ENCODE results near the gene C1QTNF4.
"Not testable (repeated sequence)": the region's sequence is repeated elsewhere in the genome, so short reads cannot be mapped to it uniquely, and the experiment has no call there.

The C1QTNF4 gene

GRCh38 chr11:47565340-47566148 lies 28.7 kb downstream of the C1QTNF4 start, which contains the start of gene PTPMT1:
Gene PTPMT1, plus strand, starts transcription at chr11:47565599. Its CDS starts 24 bp downstream, at chr11:47565623.
- Histone ChIP-seq H2AFZ (ENCODE audit: low read length) (0 out of 2 replicates have a peak within 1 kb of the TSS, but pooled peaks have one; percentile 45), H3K4me1 (ENCODE audit: insufficient read depth, low read length, severe bottlenecking) (peaks cover 23% of the 10 kb centered on the region), H3K79me2 (ENCODE audit: insufficient read depth, low read length) (peaks cover 21% of the 10 kb centered on the region), H3K4me3 (ENCODE audit: low read depth, low read length, poor library complexity, severe bottlenecking) (peak within 1 kb of the TSS; percentile 87), H3F3A (ENCODE audit: insufficient read depth, low read length) (0 out of 2 replicates have a peak, but pooled peaks cover 5% of the 10 kb centered on the region), H3K9ac (ENCODE audit: low read length) (peak within 1 kb of the TSS; percentile 86), H3K4me2 (ENCODE audit: low read length) (peak within 1 kb of the TSS; percentile 93), H3K9me3 (ENCODE audit: low read length) (no peaks in the 10 kb centered on the region), H4K20me1 (ENCODE audit: insufficient read depth, low read length) (no peaks in the 10 kb centered on the region), H3K36me3 (ENCODE audit: insufficient read depth, low read length) (peaks cover 21% of the 10 kb centered on the region), H3K27ac (ENCODE audit: low read depth, low read length, poor library complexity, severe bottlenecking) (peak within 1 kb of the TSS; percentile 65), H3K27me3 (ENCODE audit: insufficient read depth, low read length) (no peaks in the 10 kb centered on the region), H3K9me2 (ENCODE audit: low read depth, low read length) (no peaks in the 10 kb centered on the region)
- TF ChIP-seq CTCF (IDR thresholded peaks at IDR 0.05; ENCODE audit: low read length), result no peak

DNA sequence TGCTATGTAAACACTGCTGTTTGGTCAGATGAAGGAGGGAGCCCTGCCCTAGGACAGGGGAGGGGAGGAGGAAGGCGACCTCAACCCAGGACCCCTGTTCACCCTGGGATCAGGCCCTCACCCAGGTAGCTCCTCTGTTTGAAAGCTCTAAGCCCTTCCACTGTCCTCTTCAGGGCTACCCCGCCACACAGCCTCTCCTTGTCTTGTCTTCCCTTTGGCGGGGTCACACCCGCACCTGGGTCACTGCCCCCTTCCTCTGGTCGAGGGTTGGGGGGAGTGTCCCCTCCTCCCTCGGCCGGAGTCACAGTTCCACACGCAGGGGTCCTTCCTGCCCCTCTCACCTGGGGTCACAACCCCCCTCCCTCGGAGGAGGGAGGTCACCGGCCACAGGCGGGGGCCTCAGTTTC lies 29.3 kb downstream of the C1QTNF4 start:
- Histone ChIP-seq H4K20me1 (ENCODE audit: insufficient read depth, low read length) (no peaks in the 10 kb centered on the region), H3K9me3 (ENCODE audit: low read length) (no peaks in the 10 kb centered on the region), H2AFZ (ENCODE audit: low read length) (0 out of 2 replicates have a peak overlapping the region, but pooled peaks have one; percentile 45), H3K4me3 (ENCODE audit: low read depth, low read length, poor library complexity, severe bottlenecking) (peak overlapping the region; percentile 87), H3K9ac (ENCODE audit: low read length) (peak overlapping the region; percentile 86), H3K9me2 (ENCODE audit: low read depth, low read length) (no peaks in the 10 kb centered on the region), H3K79me2 (ENCODE audit: insufficient read depth, low read length) (peaks cover 21% of the 10 kb centered on the region), H3K4me2 (ENCODE audit: low read length) (peak overlapping the region; percentile 93), H3K36me3 (ENCODE audit: insufficient read depth, low read length) (peaks cover 15% of the 10 kb centered on the region), H3K4me1 (ENCODE audit: insufficient read depth, low read length, severe bottlenecking) (peaks cover 23% of the 10 kb centered on the region), H3K27me3 (ENCODE audit: insufficient read depth, low read length) (no peaks in the 10 kb centered on the region), H3K27ac (ENCODE audit: low read depth, low read length, poor library complexity, severe bottlenecking) (peak overlapping the region; percentile 65), H3F3A (ENCODE audit: insufficient read depth, low read length) (no peaks in the 10 kb centered on the region)
- TF ChIP-seq CTCF (IDR thresholded peaks at IDR 0.05; ENCODE audit: low read length) (no peak), EZH2 (IDR thresholded peaks at IDR 0.05; ENCODE audit: borderline replicate concordance, low read length) (no peak)

DNA sequence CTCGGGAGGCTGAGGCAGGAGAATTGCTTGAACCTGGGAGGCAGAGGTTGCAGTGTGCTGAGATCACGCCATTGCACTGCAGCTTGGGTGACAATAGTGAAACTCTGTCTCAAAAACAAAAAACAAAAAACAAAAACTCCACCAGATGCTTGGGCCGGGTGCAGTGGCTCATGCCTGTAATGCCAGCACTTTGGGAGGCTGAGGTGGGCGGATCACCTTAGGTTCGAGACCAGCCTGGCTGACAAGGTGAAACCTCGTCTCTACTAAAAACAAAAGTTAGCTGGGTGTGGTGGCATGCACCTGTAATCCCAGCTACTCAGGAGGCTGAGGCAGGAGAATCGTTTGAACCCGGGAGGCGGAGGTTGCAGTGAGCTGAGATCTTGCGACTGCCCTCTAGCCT lies 29.8 kb downstream of the C1QTNF4 start:
- Histone ChIP-seq H3K79me2 (ENCODE audit: insufficient read depth, low read length) (peaks cover 21% of the 10 kb centered on the region), H3K4me1 (ENCODE audit: insufficient read depth, low read length, severe bottlenecking) (peaks cover 23% of the 10 kb centered on the region), H3K4me3 (ENCODE audit: low read depth, low read length, poor library complexity, severe bottlenecking) (peak overlapping the region; percentile 87), H3K4me2 (ENCODE audit: low read length) (peak overlapping the region; percentile 93), H3K9ac (ENCODE audit: low read length) (peak overlapping the region; percentile 86)
- H3K27ac ChIP-seq (ENCODE audit: low read depth, low read length, poor library complexity, severe bottlenecking); H4K20me1 ChIP-seq (ENCODE audit: insufficient read depth, low read length); H3K27me3 ChIP-seq (ENCODE audit: insufficient read depth, low read length); H3K9me3 ChIP-seq (ENCODE audit: low read length); H3F3A ChIP-seq (ENCODE audit: insufficient read depth, low read length); H2AFZ ChIP-seq (ENCODE audit: low read length); H3K9me2 ChIP-seq (ENCODE audit: low read depth, low read length); H3K36me3 ChIP-seq (ENCODE audit: insufficient read depth, low read length): not testable (repeated sequence)

GRCh38 chr11:47562393-47562792 lies 31.8 kb downstream of the C1QTNF4 start:
- not testable (repeated sequence) for H3K4me2 ChIP-seq (ENCODE audit: low read length); H3F3A ChIP-seq (ENCODE audit: insufficient read depth, low read length)
- H3K79me2 ChIP-seq (ENCODE audit: insufficient read depth, low read length), result peaks cover 21% of the 10 kb centered on the region

More at GRCh38 chr11:47562393-47562792, 31.8 kb downstream of the C1QTNF4 start:
- not testable (repeated sequence) for H3K9me2 ChIP-seq (ENCODE audit: low read depth, low read length); H3K9ac ChIP-seq (ENCODE audit: low read length); H3K9me3 ChIP-seq (ENCODE audit: low read length); H4K20me1 ChIP-seq (ENCODE audit: insufficient read depth, low read length); H3K36me3 ChIP-seq (ENCODE audit: insufficient read depth, low read length); H3K4me3 ChIP-seq (ENCODE audit: low read depth, low read length, poor library complexity, severe bottlenecking); H3K27me3 ChIP-seq (ENCODE audit: insufficient read depth, low read length); H2AFZ ChIP-seq (ENCODE audit: low read length); H3K27ac ChIP-seq (ENCODE audit: low read depth, low read length, poor library complexity, severe bottlenecking)
- H3K4me1 ChIP-seq (ENCODE audit: insufficient read depth, low read length, severe bottlenecking), result peaks cover 23% of the 10 kb centered on the region
